ENCODE measurements around the gene ALG14.
A peak's percentile ranks its signal among the peaks of the same experiment; 100 is the strongest.

ALG14 gene

DNA sequence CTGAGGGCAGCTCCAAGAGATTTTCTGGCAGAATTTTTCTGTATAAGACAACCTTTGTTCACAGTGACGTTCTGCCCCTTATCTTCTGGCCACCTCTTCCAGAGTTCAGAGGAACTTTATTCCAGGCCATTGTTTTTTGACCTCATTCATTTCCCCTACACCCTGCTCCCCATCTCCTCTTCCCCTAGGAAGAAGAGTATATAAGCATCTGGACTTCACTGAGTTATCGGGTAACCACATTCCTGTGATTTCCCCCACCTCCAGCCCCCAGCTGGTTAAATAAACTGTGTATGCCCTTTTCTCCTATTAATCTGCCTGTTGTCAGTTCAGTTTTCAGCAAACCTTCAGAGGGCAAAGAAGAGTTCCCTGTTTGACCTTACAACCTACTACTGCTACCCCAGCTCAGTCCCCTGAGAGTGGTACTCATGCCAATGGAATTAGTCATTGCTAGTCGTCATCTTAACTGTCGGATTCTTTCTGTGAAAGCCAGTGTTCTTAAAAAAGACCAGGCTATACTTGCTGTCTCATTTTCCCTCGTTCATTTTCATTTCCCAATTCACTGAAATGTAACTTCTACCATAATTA, 14.3 kb upstream of the ALG14 start:
- DNase-seq (ENCODE audit: low read depth) = peak; percentile 78
- no peak overlapping the region for H3K4me3 ChIP-seq (ENCODE audit: low read length)
- TF ChIP-seq, protein P1, sequence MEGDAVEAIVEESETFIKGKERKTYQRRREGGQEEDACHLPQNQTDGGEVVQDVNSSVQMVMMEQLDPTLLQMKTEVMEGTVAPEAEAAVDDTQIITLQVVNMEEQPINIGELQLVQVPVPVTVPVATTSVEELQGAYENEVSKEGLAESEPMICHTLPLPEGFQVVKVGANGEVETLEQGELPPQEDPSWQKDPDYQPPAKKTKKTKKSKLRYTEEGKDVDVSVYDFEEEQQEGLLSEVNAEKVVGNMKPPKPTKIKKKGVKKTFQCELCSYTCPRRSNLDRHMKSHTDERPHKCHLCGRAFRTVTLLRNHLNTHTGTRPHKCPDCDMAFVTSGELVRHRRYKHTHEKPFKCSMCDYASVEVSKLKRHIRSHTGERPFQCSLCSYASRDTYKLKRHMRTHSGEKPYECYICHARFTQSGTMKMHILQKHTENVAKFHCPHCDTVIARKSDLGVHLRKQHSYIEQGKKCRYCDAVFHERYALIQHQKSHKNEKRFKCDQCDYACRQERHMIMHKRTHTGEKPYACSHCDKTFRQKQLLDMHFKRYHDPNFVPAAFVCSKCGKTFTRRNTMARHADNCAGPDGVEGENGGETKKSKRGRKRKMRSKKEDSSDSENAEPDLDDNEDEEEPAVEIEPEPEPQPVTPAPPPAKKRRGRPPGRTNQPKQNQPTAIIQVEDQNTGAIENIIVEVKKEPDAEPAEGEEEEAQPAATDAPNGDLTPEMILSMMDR (conservative IDR thresholded peaks at IDR 0.05; ENCODE audit: low read depth, low read length) = no peak

DNA sequence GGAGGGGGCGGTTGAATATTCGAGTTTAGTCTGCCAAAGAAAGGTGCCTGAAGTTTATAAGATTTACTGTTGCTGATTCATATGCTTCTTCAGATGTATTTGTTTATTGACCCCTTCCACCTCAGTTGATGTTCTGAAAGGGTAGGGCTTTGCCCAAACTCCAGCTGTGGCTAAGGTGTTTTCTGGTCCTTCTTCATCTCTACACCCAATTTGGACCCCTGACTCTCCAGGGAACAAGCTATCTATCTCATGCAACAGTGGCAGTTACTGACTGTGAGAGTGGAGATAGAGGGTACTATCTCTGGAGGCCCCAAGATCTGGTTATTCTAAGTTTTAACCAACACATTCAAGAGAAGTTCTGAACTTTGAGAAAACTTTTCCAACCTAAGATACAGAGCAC, 12.6 kb upstream of the ALG14 start:
- H3K4me3 ChIP-seq (ENCODE audit: low read length) = no peak overlapping the region
- DNase-seq (ENCODE audit: low read depth) = no peak
- TF ChIP-seq, protein P1 (conservative IDR thresholded peaks at IDR 0.05; ENCODE audit: low read depth, low read length) = no peak

DNA sequence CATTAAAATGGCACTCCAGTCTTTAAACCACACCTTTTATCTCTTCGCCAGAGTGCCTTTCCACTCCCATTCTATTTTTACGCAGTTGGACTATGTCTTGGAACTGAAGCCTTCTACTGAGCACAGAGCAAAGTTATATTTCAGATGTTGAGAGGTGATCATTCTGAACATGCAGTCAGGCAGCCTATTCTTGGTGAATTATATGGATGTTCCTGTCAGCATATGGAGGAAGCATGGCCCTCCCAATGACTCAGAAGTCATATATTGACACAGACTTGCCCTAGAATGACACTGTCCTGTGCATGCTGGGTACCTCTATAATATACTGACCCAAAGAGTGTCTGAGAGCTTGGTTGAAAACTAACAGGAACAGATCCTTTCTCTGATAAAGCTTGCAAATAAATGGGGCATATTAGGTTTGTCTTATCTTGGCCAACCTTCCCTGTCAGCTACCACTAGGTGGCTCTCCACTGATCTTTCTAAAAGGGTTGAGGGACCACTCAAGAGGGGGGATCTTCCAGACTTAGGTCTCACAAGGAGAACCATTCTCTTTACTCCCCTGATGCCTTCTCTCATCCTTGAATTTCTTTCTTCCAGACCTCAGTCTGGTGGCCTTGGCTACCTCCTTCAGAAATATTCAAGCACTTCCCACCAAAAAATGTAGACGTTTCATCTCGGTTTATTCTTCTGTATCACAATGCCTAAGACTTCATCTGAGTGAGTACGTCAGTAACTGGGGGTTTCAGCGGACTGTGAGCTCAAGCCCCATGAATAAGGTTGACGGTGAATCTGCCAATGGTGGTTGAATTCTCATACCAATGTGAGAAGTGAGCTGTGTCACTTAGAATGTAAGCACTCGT, 11.8 kb upstream of the ALG14 start:
- no peak overlapping the region for H3K4me3 ChIP-seq (ENCODE audit: low read length)
- TF ChIP-seq, protein P1 (conservative IDR thresholded peaks at IDR 0.05; ENCODE audit: low read depth, low read length) = peak; percentile 80
- no peak for DNase-seq (ENCODE audit: low read depth)

DNA sequence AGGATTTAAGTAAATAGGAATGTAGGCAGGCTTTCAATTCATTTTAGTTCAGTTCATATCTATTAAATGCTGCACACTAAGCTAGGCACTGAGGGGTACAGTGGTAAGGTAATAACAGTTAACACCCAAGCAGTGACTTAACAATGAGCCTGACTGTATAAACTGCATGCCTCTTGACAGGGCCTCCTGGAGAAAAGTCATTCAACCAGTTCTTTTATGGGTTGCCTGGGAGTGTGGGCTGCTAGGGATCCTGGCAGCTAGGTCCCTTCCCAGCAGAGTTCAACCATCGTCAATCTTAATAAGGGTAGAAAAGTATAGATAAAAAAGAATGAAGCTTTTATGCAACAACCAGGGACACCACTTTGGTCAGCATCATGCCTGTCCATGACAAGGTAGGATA, 8.1 kb upstream of the ALG14 start:
- TF ChIP-seq, protein P1 (conservative IDR thresholded peaks at IDR 0.05; ENCODE audit: low read depth, low read length) = no peak
- DNase-seq (ENCODE audit: low read depth) = no peak
- H3K4me3 ChIP-seq (ENCODE audit: low read length) = no peak overlapping the region

DNA sequence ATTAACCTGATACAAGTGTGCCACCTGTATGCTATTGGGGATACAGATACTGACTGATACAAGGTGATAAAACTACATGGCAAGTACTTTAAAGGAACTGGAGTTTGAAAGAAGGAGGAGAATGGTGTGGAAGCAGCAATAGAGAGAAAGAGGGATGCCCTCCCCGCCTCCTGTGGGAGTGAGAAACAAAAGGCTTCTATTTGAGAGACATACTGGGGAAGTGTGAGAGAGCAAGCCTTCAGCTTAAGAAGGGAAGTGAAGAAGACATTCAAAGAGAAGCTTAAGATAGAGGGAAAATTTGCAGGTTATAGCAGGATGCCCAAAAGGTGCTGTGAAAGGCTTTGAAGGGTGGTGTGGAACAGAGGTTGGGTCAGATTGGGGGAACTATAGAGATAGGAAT, 7.7 kb upstream of the ALG14 start:
- H3K4me3 ChIP-seq (ENCODE audit: low read length) = no peak overlapping the region
- TF ChIP-seq, protein P1 (conservative IDR thresholded peaks at IDR 0.05; ENCODE audit: low read depth, low read length) = no peak
- DNase-seq (ENCODE audit: low read depth) = no peak

DNA sequence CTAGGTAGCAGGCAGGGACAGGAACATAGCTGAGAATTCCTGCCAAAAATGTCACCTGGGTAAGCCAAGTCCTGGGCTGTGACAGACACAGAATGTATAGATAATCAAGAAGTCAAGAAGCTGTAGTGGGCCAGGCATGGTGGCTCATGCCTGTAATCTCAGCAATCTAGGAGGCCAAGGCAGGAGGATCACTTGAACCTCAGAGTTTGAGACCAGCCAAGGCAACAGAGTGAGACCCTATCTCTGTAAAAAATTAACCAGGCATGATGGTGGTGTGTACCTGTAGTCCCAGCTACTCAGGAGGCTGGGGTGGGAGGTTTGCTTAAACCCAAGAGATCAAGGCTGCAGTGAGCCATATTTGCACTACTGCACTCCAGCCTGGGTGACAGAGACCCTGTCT, 3.3 kb upstream of the ALG14 start:
- no peak overlapping the region for H3K4me3 ChIP-seq (ENCODE audit: low read length)
- no peak for DNase-seq (ENCODE audit: low read depth)
- TF ChIP-seq, protein P1 (conservative IDR thresholded peaks at IDR 0.05; ENCODE audit: low read depth, low read length) = no peak

DNA sequence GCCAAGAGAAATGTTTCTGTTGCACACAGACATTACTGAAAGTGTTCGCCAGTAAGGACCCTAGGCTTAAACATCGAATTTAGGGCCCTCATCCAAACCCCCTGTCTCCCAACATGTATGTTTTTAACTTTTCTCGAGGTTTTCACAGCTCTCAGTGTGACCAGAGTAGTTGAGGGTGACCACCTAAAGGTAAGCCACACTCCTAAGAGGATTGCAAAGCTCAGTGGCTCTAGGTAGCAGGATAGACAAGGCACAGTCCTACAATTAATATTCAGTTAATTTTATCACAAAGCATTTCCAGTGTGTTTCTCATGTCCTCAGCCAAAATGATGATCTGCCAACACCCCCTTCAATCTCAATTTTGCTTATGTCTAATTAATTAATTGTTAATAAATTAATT, 695 bp upstream of the ALG14 start:
- H3K4me3 ChIP-seq (ENCODE audit: low read length) = peak overlapping the region; percentile 94
- TF ChIP-seq, protein P1 (conservative IDR thresholded peaks at IDR 0.05; ENCODE audit: low read depth, low read length) = no peak
- no peak for DNase-seq (ENCODE audit: low read depth)
